Measurements from ENCODE around the gene P2RX2. TPM values are rescaled to one million over a fixed set of nuclear protein-coding genes. Genes with fewer than 3 reads are reported as not detected.

The P2RX2 gene
- total RNA-seq, 1 experiment from 2014 or later, result not detected

GRCh38 chr12:132587781-132588180 lies 30.8 kb upstream of the P2RX2 start:
- POLR2A ChIA-PET (ENCODE audit: unreplicated experiment), result interaction anchor here (0.6 kb wide), 1 partner anchor 61 kb away, joined by 7 read pairs; no protein-coding TSS in a partner anchor
- Histone ChIP-seq H4K20me1 (ENCODE audit: insufficient read depth) (no peaks in the 10 kb centered on the region), H3K4me1 (replicated peaks; ENCODE audit: insufficient read depth) (no peaks in the 10 kb centered on the region), H2AFZ (no peak overlapping the region), H3K36me3 (ENCODE audit: low read depth) (no peaks in the 10 kb centered on the region), H3K4me3 (no peak overlapping the region), H3K9me2 (ENCODE audit: insufficient read depth) (no peaks in the 10 kb centered on the region), H3K27ac (no peak overlapping the region), H3K4me2 (no peak overlapping the region), H3K27me3 (ENCODE audit: insufficient read depth, low read depth) (peaks cover 23% of the 10 kb centered on the region), H3F3A (ENCODE audit: insufficient read depth, low read depth) (no peaks in the 10 kb centered on the region; the same call in 1 of the 2 replicates), H3K9me3 (ENCODE audit: insufficient read depth, low read depth) (no peaks in the 10 kb centered on the region), H3K79me2 (ENCODE audit: low read depth) (no peaks in the 10 kb centered on the region)
- CTCF ChIA-PET, result no interaction called here
- DNase-seq, result no peak
- intact Hi-C loops (cut with micrococcal nuclease; ENCODE audit: unreplicated experiment), result no loop called here
- no TSS peak for BruUV-seq (replicated peaks)
- TF ChIP-seq CTCF (conservative IDR thresholded peaks at IDR 0.05) (no peak), EZH2 (IDR thresholded peaks at IDR 0.05; ENCODE audit: low read depth) (no peak)

GRCh38 chr12:132588319-132588718 lies 30.3 kb upstream of the P2RX2 start:
- no peaks in the 10 kb centered on the region for H3K79me2 ChIP-seq (ENCODE audit: low read depth)
- H3K36me3 ChIP-seq (ENCODE audit: low read depth), result no peaks in the 10 kb centered on the region
- no peaks in the 10 kb centered on the region for H4K20me1 ChIP-seq (ENCODE audit: insufficient read depth)
- H3K4me1 ChIP-seq (replicated peaks; ENCODE audit: insufficient read depth), result no peaks in the 10 kb centered on the region
- H3F3A ChIP-seq (ENCODE audit: insufficient read depth, low read depth), result no peaks in the 10 kb centered on the region; the same call in 1 of the 2 replicates
- no peak overlapping the region for H3K4me3 ChIP-seq
- H3K4me2 ChIP-seq, result no peak overlapping the region
- no TSS peak for BruUV-seq (replicated peaks)
- no peaks in the 10 kb centered on the region for H3K9me2 ChIP-seq (ENCODE audit: insufficient read depth)
- intact Hi-C loops (cut with micrococcal nuclease; ENCODE audit: unreplicated experiment), result no loop called here
- ChIA-PET CTCF (no interaction called here), POLR2A (ENCODE audit: unreplicated experiment) (no interaction called here)
- no peaks in the 10 kb centered on the region for H3K9me3 ChIP-seq (ENCODE audit: insufficient read depth, low read depth)
- no peak overlapping the region for H3K27ac ChIP-seq
- TF ChIP-seq EZH2 (IDR thresholded peaks at IDR 0.05; ENCODE audit: low read depth), result no peak
- no peak for TF ChIP-seq CTCF (conservative IDR thresholded peaks at IDR 0.05)
- peaks cover 29% of the 10 kb centered on the region for H3K27me3 ChIP-seq (ENCODE audit: insufficient read depth, low read depth)
- no peak for DNase-seq
- H2AFZ ChIP-seq, result no peak overlapping the region

- Histone ChIP-seq H3K9me2 (ENCODE audit: insufficient read depth) (no peaks in the 10 kb centered on the region), H3F3A (ENCODE audit: insufficient read depth, low read depth) (no peaks in the 10 kb centered on the region; the same call in 1 of the 2 replicates), H4K20me1 (ENCODE audit: insufficient read depth) (no peaks in the 10 kb centered on the region), H3K4me1 (replicated peaks; ENCODE audit: insufficient read depth) (no peaks in the 10 kb centered on the region), H3K27ac (no peak overlapping the region), H3K27me3 (ENCODE audit: insufficient read depth, low read depth) (peaks cover 29% of the 10 kb centered on the region), H3K79me2 (ENCODE audit: low read depth) (no peaks in the 10 kb centered on the region), H3K4me2 (no peak overlapping the region), H3K36me3 (ENCODE audit: low read depth) (no peaks in the 10 kb centered on the region), H3K9me3 (ENCODE audit: insufficient read depth, low read depth) (no peaks in the 10 kb centered on the region), H2AFZ (no peak overlapping the region), H3K4me3 (no peak overlapping the region)
- TF ChIP-seq EZH2 (IDR thresholded peaks at IDR 0.05; ENCODE audit: low read depth) (no peak), CTCF (conservative IDR thresholded peaks at IDR 0.05) (no peak)
- no peak for DNase-seq
- BruUV-seq (replicated peaks), result no TSS peak
- CTCF ChIA-PET, result no interaction called here
- POLR2A ChIA-PET (ENCODE audit: unreplicated experiment), result no interaction called here
- intact Hi-C loops (cut with micrococcal nuclease; ENCODE audit: unreplicated experiment), result no loop called here
These were observed 29.5 kb upstream of the P2RX2 start for GRCh38 chr12:132588821-132589669.

All from PC-9 (cell line).